KMS-11 (cell line): Measurements from ENCODE around the gene ZNF791.

Source experiments
- H2AFZ ChIP-seq: fragments of 200-600 bp; sonication (generic); 2 replicates; pipeline ENCODE4 v1.6.1; 2016; ENCODE audit warnings: antibody characterized with exemption, mixed run types, low read depth
- H3K27ac ChIP-seq: fragments of 200-600 bp; sonication (generic); 2 replicates; pipeline ENCODE4 v1.6.1; 2016; ENCODE audit warnings: mild to moderate bottlenecking, mixed run types
- H3K27me3 ChIP-seq: fragments of 200-600 bp; sonication (generic); 2 replicates; pipeline ENCODE4 v1.6.1; 2017; ENCODE audit warnings: mild to moderate bottlenecking, low read depth, mixed run types, moderate library complexity; ENCODE audit not compliant: insufficient read depth
- H3K36me3 ChIP-seq: fragments of 200-600 bp; sonication (generic); 2 replicates; pipeline ENCODE4 v1.6.1; 2017; ENCODE audit warnings: mild to moderate bottlenecking, mixed run types; ENCODE audit not compliant: insufficient read depth
- H3K4me1 ChIP-seq: fragments of 200-600 bp; sonication (generic); 2 replicates; pipeline ENCODE4 v1.6.1; 2016; ENCODE audit warnings: mild to moderate bottlenecking, low read depth, mixed run types; ENCODE audit not compliant: poor library complexity, severe bottlenecking
- H3K4me2 ChIP-seq: fragments of 200-600 bp; sonication (generic); 2 replicates; pipeline ENCODE4 v1.7.0; 2016; ENCODE audit warnings: mild to moderate bottlenecking, mixed run types
- H3K4me3 ChIP-seq: fragments of 200-600 bp; sonication (generic); IDR thresholded peaks from 2 replicates; pipeline ENCODE4 v1.6.1; 2017; ENCODE audit warnings: low read depth, low read length, mixed read lengths; ENCODE audit not compliant: insufficient read depth
- H3K79me2 ChIP-seq: fragments of 200-600 bp; sonication (generic); 2 replicates; pipeline ENCODE4 v1.6.1; 2016; ENCODE audit warnings: low read depth, mixed run types; ENCODE audit not compliant: insufficient read depth
- H3K9ac ChIP-seq: fragments of 200-600 bp; sonication (generic); 2 replicates; pipeline ENCODE4 v1.6.1; 2016; ENCODE audit warnings: mild to moderate bottlenecking, mixed run types
- H4K20me1 ChIP-seq: fragments of 200-600 bp; sonication (generic); 2 replicates; pipeline ENCODE4 v1.6.1; 2016; ENCODE audit warnings: mild to moderate bottlenecking, mixed run types; ENCODE audit not compliant: insufficient read depth
- TF ChIP-seq, protein P1 (sequence below): fragments of 200-600 bp; sonication (generic); conservative IDR thresholded peaks from 2 replicates; pipeline ENCODE4 v1.6.1; 2017; ENCODE audit warnings: low read depth, mild to moderate bottlenecking, antibody characterized with exemption, low read length, moderate library complexity, mixed read lengths

ZNF791 gene

DNA sequence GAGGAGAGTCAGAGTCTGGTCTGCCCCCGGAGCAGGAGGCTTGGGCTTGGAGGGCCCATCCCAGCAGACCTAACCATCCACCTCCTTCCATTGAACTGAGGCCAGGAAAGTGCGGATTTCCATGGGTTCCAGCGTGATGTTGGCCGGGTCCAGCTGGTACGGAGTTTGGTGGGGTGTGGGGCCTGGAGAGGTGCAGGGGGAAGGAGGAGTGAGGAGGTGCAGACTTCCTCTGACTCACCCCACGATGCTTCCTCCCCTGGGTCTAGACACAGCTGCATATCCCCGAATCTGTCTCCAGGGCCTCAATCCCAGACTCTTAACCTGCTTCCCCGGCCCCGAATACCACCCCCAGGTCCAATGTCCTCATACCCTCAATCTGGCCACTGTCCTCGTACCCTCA, 35.8 kb downstream of the ZNF791 start:
- no peaks in the 10 kb centered on the region for H3K36me3 ChIP-seq
- H3K27ac ChIP-seq = no peak overlapping the region
- H3K4me1 ChIP-seq = no peaks in the 10 kb centered on the region
- H2AFZ ChIP-seq = no peak overlapping the region
- H3K4me3 ChIP-seq = no peak overlapping the region
- TF ChIP-seq, protein P1, sequence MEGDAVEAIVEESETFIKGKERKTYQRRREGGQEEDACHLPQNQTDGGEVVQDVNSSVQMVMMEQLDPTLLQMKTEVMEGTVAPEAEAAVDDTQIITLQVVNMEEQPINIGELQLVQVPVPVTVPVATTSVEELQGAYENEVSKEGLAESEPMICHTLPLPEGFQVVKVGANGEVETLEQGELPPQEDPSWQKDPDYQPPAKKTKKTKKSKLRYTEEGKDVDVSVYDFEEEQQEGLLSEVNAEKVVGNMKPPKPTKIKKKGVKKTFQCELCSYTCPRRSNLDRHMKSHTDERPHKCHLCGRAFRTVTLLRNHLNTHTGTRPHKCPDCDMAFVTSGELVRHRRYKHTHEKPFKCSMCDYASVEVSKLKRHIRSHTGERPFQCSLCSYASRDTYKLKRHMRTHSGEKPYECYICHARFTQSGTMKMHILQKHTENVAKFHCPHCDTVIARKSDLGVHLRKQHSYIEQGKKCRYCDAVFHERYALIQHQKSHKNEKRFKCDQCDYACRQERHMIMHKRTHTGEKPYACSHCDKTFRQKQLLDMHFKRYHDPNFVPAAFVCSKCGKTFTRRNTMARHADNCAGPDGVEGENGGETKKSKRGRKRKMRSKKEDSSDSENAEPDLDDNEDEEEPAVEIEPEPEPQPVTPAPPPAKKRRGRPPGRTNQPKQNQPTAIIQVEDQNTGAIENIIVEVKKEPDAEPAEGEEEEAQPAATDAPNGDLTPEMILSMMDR = no peak
- no peak overlapping the region for H3K4me2 ChIP-seq
- H3K79me2 ChIP-seq = no peaks in the 10 kb centered on the region
- H3K9ac ChIP-seq = no peak overlapping the region
- H4K20me1 ChIP-seq = no peaks in the 10 kb centered on the region
- no peaks in the 10 kb centered on the region for H3K27me3 ChIP-seq

DNA sequence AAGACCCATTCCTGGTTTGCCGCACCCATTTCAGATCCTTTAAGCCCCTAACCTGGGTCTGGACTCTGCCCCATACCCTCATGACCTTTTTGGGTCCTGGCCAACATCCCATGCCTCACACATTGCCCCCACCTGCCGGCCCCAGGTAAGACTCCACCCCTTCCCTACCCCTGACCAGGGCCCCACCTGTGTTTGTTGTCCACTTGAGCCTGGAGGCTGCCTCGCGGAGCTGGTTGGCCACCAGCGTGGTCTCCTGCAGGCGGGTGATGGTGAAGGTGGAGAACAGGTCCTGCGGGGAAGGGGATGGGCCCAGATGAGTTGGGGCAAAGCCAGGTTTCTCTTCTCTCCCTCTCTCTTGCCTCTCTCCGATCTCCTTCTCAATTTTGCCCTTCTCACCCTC, 36.3 kb downstream of the ZNF791 start:
- Histone ChIP-seq H3K4me1 (no peaks in the 10 kb centered on the region), H3K9ac (no peak overlapping the region), H3K27me3 (no peaks in the 10 kb centered on the region), H3K4me2 (no peak overlapping the region), H3K36me3 (no peaks in the 10 kb centered on the region), H4K20me1 (no peaks in the 10 kb centered on the region), H3K4me3 (no peak overlapping the region), H2AFZ (no peak overlapping the region), H3K27ac (no peak overlapping the region), H3K79me2 (no peaks in the 10 kb centered on the region)
- TF ChIP-seq, protein P1 = no peak

DNA sequence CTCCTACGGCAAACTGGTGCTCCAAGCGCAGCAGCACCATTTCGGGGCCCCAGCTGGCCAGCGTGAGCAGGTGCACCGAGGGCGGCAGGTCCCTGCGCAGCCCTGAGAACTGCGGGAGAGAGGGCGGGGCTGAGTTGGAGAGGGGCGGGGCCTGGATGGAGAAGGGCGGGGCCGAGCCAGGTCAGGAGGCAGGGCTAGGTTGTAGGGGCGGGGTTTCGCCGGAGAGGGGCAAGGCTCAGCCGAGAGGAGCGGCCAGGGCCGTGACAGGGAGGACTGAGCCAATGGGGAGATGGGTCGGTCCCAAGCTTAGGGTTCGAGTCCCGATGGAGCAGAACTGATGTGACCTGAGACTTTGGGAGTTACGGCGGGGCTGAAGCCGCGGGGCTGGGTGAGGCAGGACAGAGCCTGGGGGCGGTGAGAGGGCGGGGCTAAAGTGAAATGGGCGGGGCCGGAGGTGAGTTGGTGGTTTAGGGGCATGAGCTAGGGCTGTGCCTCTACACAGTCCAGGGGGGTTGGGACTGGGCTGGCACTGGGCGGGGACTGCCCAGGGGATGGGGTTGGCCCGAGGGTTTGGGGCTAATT, 36.9 kb downstream of the ZNF791 start:
- no peak overlapping the region for H2AFZ ChIP-seq
- no peak overlapping the region for H3K4me3 ChIP-seq
- no peaks in the 10 kb centered on the region for H3K4me1 ChIP-seq
- TF ChIP-seq, protein P1 = no peak
- H4K20me1 ChIP-seq = no peaks in the 10 kb centered on the region
- no peak overlapping the region for H3K27ac ChIP-seq
- H3K4me2 ChIP-seq = no peak overlapping the region
- no peak overlapping the region for H3K9ac ChIP-seq
- H3K27me3 ChIP-seq = no peaks in the 10 kb centered on the region
- H3K79me2 ChIP-seq = no peaks in the 10 kb centered on the region
- no peaks in the 10 kb centered on the region for H3K36me3 ChIP-seq

DNA sequence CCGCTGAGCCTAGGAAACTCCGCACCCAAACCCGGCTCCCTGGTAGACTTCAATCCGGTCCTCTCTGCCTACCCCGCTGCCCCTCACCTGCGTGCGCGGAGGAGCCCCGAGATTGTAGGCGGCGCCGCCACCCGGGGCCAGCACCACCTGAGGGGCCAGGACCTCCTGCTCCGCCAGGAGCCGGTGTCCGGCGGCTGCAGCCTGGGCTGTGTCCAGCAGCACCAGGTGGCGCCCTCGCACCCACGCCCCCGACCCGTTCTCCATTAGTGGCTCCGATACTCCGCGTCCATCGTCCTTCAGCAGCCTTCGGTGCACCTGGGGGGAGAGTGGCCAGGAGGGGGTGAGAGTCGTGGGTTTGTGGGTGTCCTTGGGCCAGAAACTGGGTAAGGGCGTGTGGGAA, 37.4 kb downstream of the ZNF791 start:
- no peaks in the 10 kb centered on the region for H3K79me2 ChIP-seq
- no peaks in the 10 kb centered on the region for H3K4me1 ChIP-seq
- H3K9ac ChIP-seq = no peak overlapping the region
- no peaks in the 10 kb centered on the region for H3K36me3 ChIP-seq
- no peak overlapping the region for H3K4me3 ChIP-seq
- TF ChIP-seq, protein P1 = no peak
- no peak overlapping the region for H3K27ac ChIP-seq
- H3K27me3 ChIP-seq = no peaks in the 10 kb centered on the region
- H2AFZ ChIP-seq = no peak overlapping the region
- no peaks in the 10 kb centered on the region for H4K20me1 ChIP-seq
- H3K4me2 ChIP-seq = no peak overlapping the region
